ENCODE data around the gene DOCK4.

DNA sequence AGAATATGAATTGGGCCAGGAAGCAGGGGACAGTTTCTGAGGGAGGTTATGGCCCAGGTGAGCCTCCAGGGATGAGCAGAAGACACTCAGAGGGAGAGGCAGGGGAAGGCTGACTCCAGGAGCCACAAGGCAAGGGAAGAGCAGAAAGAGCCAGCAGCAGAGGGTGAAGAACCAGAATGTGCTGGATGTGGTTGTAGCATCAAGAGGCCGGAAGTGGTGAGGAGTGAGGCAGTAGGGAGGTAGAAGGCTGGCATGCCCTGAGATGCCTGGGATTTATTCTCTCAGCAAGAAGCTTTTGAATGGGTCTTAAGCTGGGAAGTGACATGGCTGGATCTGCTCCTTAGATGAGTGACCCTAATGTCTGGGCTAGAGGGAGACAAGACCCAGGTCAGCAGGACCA is 311.7 kb downstream of the DOCK4 start:
- TF ChIP-seq, protein P1, sequence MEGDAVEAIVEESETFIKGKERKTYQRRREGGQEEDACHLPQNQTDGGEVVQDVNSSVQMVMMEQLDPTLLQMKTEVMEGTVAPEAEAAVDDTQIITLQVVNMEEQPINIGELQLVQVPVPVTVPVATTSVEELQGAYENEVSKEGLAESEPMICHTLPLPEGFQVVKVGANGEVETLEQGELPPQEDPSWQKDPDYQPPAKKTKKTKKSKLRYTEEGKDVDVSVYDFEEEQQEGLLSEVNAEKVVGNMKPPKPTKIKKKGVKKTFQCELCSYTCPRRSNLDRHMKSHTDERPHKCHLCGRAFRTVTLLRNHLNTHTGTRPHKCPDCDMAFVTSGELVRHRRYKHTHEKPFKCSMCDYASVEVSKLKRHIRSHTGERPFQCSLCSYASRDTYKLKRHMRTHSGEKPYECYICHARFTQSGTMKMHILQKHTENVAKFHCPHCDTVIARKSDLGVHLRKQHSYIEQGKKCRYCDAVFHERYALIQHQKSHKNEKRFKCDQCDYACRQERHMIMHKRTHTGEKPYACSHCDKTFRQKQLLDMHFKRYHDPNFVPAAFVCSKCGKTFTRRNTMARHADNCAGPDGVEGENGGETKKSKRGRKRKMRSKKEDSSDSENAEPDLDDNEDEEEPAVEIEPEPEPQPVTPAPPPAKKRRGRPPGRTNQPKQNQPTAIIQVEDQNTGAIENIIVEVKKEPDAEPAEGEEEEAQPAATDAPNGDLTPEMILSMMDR (IDR thresholded peaks at IDR 0.05) = no peak
- no peak for TF ChIP-seq POLR2A (IDR thresholded peaks at IDR 0.05)
